KOPT-K1 (cell line): ENCODE results near the gene PITPNC1.
"Not testable (repeated sequence)": the region's sequence is repeated elsewhere in the genome, so short reads cannot be mapped to it uniquely, and the experiment has no call there.

Experiments used
- H3K27ac ChIP-seq: fragments of 200-600 bp; sonication (generic); 2 replicates; pipeline ENCODE4 v1.5.1; 2016; ENCODE audit warnings: antibody characterized with exemption, mild to moderate bottlenecking, low read depth, low read length; ENCODE audit not compliant: poor library complexity, severe bottlenecking
- H3K36me3 ChIP-seq: fragments of 200-600 bp; sonication (generic); 2 replicates; pipeline ENCODE4 v1.5.1; 2017; ENCODE audit warnings: antibody characterized with exemption, mild to moderate bottlenecking, low read length, moderate library complexity; ENCODE audit not compliant: insufficient read depth
- H3K9me3 ChIP-seq: fragments of 200-600 bp; sonication (generic); 2 replicates; pipeline ENCODE4 v1.5.1; 2017; ENCODE audit warnings: antibody characterized with exemption, low read length, mild to moderate bottlenecking; ENCODE audit not compliant: insufficient read depth, poor library complexity, severe bottlenecking

Gene PITPNC1

DNA sequence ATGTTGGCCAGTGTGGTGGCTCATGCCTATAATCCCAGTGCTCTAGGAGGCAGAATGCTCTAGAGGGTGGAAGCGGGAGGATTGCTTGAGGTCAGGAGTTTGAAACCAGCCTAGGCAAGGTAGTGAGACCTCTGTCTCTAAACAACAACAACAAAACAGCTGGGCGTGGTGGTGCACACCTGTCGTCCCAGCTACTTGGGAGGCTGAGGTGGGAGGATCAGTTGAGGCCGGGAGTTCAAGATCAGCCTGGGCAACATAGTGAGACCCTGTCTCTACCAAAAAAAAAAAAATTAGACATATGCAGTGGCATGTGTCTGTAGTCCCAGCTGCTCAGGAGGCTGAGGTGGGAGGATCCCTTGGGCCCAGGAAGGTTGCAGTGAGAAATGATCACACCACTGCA, 53.4 kb downstream of the PITPNC1 start:
- not testable (repeated sequence) for H3K27ac ChIP-seq

DNA sequence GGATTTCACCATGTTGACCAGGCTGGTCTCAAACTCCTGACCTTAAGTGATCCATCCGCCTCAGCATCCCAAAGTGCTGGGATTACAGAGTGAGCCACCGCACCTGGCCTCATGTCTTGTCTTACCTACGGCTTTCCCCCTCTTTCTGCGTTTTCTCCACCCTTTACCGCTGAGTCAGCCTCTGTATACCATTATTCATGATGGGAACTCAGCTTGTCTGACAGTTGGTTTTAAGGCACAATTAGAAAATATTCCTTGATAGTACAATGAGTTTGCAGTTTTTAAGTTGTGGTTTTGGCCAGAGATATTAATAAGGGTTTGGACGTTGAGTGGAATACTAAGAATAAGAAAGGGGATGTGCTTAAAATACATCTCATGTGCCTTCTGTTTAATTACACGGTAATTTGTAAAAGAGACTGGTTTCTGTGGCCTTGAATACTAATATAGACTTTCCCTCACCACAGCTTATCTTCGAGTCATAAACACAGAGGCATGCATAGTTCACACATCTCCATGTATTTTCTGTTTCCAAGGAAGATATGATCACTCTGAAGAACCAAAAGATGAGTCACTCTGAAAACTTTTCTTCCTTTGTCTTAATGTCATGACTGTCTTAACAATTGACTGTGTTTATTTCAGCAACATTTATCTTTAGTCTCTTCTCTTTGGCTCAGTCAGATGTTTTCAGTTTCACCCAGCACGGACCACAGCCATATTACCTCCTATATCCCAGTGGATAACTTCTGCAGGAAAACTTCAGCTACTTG, 54.4 kb downstream of the PITPNC1 start:
- Histone ChIP-seq H3K27ac (peak overlapping the region; percentile 7), H3K36me3 (no peaks in the 10 kb centered on the region), H3K9me3 (no peaks in the 10 kb centered on the region)

More for the DNA sequence above, 53.4 kb downstream of the PITPNC1 start:
- H3K36me3 ChIP-seq, H3K9me3 ChIP-seq: not testable (repeated sequence)

DNA sequence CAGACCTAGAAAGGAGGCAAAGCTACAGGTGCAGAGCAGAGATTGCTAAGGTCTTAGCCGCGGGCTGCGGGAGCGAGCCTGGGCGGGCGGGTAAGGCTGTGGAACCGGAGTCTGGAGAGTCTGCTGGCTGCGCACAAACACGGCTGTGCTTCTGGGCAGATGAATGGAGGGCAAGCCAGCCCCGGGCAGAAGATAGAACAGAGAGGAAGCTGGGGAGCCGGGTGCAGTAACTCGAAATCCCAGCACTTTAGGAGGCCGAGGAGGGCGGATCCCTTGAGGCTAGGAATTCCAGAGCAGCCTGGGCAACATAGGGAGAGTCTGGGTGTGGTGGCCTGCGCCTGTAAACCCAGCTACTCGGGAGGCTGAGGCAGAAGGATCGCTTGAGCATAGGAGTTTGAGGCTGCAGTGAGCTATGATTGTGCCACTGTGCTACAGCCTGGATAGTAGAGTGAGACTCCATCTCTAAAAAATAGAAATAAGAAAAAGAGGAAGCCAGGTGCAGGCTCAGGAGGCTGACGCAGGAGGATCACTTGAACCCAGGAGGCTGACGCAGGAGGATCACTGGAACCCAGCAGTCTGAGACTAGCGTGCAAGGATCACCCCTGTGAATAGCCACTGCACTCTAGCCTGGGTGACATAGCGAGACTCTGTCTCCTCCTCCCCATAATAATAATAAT, 56.3 kb downstream of the PITPNC1 start:
- Histone ChIP-seq H3K9me3 (no peaks in the 10 kb centered on the region), H3K36me3 (no peaks in the 10 kb centered on the region), H3K27ac (peak overlapping the region; percentile 97)

DNA sequence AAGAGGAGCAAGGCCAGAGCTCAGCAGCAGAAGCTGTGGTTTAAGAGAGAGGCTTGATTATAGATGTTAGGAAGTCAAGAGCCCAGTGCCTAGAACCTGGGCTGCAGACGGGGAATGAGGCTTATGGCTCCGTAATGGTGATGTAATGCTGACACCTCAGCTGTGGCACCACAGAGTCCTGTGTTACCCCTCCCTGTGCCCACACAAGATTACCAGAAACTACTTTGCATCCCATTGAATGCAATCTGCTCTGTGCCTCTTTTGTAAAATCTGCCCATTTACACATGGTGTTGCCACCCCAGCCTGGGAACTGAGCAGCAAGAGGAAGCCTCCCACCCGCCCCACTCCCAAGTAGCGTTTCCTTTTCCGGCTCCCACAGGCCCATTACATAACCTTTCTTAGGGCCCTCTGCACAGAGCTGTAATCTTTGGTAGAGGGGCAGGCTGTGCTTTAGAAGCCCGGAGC, 57.0 kb downstream of the PITPNC1 start:
- no peaks in the 10 kb centered on the region for H3K36me3 ChIP-seq
- H3K27ac ChIP-seq: peak overlapping the region; percentile 97
- no peaks in the 10 kb centered on the region for H3K9me3 ChIP-seq

DNA sequence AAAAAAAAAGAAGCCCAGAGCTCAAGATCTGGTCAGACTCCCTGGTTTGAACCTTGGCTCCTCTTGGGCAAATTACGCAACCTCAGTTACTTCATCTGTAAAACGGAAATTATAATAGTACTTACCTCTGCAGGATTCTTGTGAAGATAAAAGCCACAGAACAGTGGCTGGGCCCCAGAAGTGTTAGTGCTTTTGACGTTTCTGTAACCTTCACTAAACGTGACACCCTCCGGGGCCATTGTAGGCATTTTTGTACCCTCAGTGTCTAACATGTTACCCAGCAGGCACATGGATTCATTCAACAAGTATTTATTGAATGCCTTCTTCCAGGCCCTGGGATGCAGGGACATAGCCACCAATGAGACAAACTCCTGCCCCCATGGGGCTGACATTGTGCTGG, 58.0 kb downstream of the PITPNC1 start:
- Histone ChIP-seq H3K27ac (peak overlapping the region; percentile 97), H3K9me3 (no peaks in the 10 kb centered on the region), H3K36me3 (no peaks in the 10 kb centered on the region)

DNA sequence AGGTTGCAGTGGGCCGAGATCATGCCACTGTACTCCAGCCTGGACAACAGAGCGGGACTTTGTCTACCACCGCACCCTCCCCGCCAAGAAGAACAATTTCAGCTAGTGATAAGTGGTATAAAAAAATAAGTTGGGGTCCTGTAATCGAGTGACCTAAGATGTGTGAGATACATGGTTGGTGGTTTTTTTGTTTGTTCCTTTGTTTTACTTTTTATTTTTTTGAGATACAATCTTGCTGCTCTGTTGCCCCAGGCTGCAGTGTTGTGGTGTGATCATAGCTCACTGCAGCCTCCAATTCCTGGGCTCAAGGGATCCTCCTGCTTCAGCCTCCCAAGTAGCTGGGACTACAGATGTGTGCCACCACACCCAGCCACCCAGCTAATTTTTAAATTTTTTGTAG, 58.7 kb downstream of the PITPNC1 start:
- H3K9me3 ChIP-seq: no peaks in the 10 kb centered on the region
- peak overlapping the region; percentile 97 for H3K27ac ChIP-seq
- no peaks in the 10 kb centered on the region for H3K36me3 ChIP-seq

DNA sequence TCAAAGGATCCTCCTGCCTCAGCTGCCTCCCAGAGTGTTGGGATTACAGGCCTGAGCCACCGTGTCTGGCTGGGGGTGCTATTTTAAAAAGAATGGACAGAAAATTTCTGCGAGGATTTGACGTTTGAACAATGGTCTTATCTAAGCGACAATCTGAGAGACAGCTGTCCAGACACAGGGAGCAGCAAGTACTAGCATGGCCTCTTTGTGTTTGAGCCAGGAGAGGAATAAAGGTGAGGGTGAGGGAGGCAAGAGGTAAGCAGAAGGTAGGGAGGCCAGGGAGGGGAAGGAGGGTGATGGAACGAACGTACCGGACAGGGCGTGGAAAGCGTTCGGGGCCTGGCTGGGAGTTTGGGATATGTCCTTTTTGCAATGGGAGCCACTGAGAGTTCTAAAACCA, 59.2 kb downstream of the PITPNC1 start:
- H3K36me3 ChIP-seq: no peaks in the 10 kb centered on the region
- peak overlapping the region; percentile 97 for H3K27ac ChIP-seq
- no peaks in the 10 kb centered on the region for H3K9me3 ChIP-seq

DNA sequence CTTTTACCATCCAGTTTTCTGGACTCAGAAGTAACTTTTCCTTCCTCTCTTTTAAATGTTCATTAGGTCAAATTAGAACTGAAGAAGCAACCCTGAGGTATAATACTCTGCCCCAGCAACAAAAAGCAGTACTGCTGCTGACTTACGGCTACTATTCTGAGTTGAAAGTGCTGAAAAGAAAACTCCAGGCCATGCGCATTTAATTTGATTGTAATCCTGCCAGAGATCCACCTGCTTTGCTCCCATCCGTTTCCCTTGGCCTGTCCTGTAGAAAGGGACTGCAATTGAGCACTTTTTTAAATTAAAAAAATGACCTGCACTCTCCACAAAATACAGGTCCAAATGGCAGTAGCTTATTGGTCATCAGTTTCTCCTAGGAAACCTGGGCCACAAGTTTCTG, 61.6 kb downstream of the PITPNC1 start:
- no peaks in the 10 kb centered on the region for H3K36me3 ChIP-seq
- no peaks in the 10 kb centered on the region for H3K9me3 ChIP-seq
- H3K27ac ChIP-seq: peak overlapping the region; percentile 97

DNA sequence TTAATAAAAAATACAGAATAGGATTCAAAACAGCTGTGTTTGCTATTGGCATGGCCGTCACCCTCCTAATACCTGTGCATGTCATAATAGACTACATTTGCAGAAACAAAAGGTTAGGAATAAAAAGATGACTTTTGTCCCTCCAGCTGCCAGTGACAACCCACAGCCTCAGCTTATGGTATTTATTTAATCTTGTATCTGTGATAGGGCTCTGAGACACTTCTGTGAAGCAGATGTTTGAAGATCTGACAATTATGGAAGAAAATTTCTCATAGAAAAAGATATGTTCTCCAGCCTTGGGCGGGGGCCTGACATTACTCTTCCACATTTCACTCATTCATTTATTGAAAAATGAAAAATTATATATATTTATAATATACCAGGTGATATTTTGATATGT, 62.2 kb downstream of the PITPNC1 start:
- peak overlapping the region; percentile 97 for H3K27ac ChIP-seq
- H3K9me3 ChIP-seq: no peaks in the 10 kb centered on the region
- no peaks in the 10 kb centered on the region for H3K36me3 ChIP-seq

DNA sequence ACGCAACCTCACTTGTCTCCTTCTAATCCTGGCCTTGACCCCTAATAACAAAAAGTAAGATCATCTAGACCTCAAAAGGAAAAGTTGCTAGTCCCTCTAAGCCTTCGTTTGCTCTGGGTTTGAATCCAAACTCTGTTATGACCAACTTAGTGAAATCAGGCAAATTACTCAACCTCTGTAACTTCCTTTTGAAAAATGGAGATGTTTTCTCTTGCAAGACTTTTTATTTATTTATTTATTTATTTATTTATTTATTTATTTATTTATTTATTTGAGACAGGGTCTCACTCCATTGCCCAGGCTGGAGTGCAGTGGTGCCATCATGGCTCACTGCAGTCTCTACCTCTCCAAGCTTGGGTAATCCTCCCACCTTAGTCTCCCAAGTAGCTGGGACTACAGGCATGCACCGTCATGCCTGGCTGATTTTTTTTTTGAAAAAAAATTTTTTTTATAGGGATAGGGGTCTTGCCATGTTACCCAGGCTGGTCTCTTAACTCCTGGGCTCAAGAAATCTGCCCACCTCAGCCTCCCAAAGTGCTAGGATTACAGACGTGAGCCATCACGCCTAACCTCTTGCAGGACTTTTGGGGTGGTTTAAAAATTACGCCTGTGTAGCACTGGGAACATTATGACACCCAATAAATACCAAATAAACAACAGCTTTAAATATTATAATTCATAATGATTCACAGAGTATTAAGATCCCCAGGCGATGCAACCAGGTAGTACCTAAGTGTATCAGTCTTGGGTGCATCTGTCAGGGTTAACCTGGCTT, 63.4 kb downstream of the PITPNC1 start:
- no peaks in the 10 kb centered on the region for H3K9me3 ChIP-seq
- no peaks in the 10 kb centered on the region for H3K36me3 ChIP-seq
- H3K27ac ChIP-seq: peak overlapping the region; percentile 97

DNA sequence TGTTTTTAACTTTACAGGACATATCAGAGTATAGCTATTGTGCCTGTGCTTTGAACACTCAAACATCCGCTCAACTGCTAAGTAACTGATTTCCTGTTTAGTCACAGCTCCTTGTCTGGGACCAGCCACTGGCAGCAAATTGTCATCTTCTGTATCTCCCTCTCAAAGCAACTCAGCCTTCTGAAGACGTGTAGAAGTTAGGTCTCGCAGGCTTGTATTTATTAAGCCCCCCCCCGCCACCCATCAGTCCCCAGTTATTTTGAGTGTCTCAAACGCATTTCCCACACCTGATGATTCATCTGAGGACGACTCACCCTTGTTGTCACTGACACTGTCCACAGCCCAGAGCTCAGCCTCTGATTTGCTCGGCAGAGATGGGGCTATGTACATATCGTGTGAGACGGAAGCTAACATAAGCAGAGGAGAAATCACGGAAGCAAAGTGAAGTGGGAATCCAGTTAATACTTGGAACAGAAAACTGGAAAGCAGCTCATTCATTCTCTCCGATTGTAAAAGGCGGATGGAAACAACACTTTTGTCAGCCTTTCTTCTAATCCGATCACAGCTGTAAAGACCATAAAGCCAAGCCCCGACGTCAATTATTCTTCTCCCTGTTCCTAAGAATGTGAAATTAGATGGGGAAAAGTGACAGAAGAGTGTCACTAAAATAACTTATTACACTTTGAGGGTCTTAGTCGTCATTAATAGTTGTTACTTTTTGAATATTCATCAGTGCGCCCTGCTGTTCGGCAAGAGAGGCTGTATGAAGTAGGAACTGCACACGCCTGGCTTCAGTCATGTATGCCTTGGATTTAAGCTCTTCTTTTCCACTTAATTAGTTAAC, 64.2 kb downstream of the PITPNC1 start:
- peak overlapping the region; percentile 97 for H3K27ac ChIP-seq
- no peaks in the 10 kb centered on the region for H3K9me3 ChIP-seq
- H3K36me3 ChIP-seq: no peaks in the 10 kb centered on the region

DNA sequence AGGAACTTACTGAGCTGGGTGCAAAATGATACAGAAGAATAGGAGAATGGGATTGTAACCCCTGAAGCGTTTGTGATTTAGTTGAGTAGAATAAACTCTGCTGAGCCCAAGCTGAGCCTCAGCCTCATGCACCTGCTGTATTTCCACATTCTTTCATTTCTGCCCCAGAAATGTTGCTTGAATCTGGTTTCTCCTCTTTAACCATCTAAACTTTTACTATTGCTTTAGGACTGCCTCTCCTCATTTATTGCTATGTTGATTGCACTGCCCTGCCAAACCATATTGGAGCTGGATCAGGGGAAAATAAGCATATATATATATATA, 64.8 kb downstream of the PITPNC1 start:
- H3K27ac ChIP-seq: peak overlapping the region; percentile 97
- H3K36me3 ChIP-seq: no peaks in the 10 kb centered on the region
- no peaks in the 10 kb centered on the region for H3K9me3 ChIP-seq

DNA sequence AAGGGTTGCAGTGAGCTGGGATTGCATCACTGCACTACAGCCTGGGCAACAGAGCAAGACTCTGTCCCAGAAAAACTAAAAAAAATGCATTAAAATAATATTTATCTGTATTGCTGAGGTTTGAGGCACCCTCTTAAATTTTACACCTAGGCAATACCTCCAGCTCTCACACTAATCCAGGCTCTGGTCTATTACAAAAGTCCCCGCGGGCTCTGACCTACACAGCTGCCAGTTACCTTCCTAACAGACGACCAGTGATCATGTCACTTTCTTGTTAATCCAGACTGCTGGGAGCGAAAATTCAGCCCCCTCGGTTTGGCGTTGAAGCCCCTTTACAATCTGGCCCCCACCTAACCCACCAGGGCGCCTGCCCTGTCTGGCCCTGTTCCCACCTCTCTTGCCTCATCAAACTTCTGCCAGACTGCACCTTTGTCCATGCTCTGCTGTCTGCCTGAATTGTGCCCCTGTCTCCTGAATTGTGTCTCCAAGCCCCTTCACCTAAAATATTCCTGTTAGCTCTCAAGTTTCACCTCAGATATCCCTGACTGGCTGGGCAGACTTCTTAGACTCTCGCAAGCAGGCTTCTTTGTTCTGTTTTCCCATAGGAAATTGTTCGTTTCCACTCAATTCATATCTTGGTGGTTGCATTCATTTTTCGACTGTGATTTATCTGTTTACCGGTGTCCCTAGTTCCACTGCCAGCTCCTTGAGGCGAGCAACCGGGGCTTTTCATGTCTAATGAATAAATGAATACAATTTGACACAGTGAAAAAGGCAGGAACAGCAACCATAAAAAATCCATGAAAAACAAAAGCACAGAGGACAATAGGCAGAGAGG, 65.9 kb downstream of the PITPNC1 start:
- Histone ChIP-seq H3K27ac (peak overlapping the region; percentile 97), H3K36me3 (no peaks in the 10 kb centered on the region), H3K9me3 (no peaks in the 10 kb centered on the region)
